GM19099 (cell line): ENCODE data around the gene CHCHD4.

Source experiments
- POLR2A ChIP-seq: IDR thresholded peaks from 3 replicates; pipeline ENCODE4 v1.6.1; 2011; ENCODE audit warnings: low read depth; ENCODE audit not compliant: insufficient read length; ENCODE audit errors: extremely low read depth

Gene CHCHD4

GRCh38 chr3:14122301-14122700 lies 2.4 kb downstream of the CHCHD4 start:
- TF ChIP-seq POLR2A: no peak

GRCh38 chr3:14121859-14122258 lies 2.8 kb downstream of the CHCHD4 start:
- no peak for TF ChIP-seq POLR2A

GRCh38 chr3:14120111-14120920 lies 4.4 kb downstream of the CHCHD4 start:
- TF ChIP-seq POLR2A: no peak

GRCh38 chr3:14119651-14120050 lies 5.0 kb downstream of the CHCHD4 start:
- TF ChIP-seq POLR2A: no peak

GRCh38 chr3:14118400-14119381 lies 6.0 kb downstream of the CHCHD4 start:
- TF ChIP-seq POLR2A: no peak

GRCh38 chr3:14117468-14118399 lies 6.9 kb downstream of the CHCHD4 start:
- no peak for TF ChIP-seq POLR2A

- no peak for TF ChIP-seq POLR2A
Observed at GRCh38 chr3:14113965-14114635, 10.6 kb downstream of the CHCHD4 start.

- no peak for TF ChIP-seq POLR2A
Observed at GRCh38 chr3:14110699-14111098, 14.0 kb downstream of the CHCHD4 start.

- TF ChIP-seq POLR2A: no peak
Observed at GRCh38 chr3:14097616-14098391, 26.9 kb downstream of the CHCHD4 start.

- TF ChIP-seq POLR2A: no peak
Observed at GRCh38 chr3:14096742-14097141, 27.9 kb downstream of the CHCHD4 start.

- TF ChIP-seq POLR2A: no peak
Observed at GRCh38 chr3:14093831-14094230, 30.8 kb downstream of the CHCHD4 start.

- TF ChIP-seq POLR2A: no peak
Observed at GRCh38 chr3:14092464-14092863, 32.2 kb downstream of the CHCHD4 start.

GRCh38 chr3:14082108-14082657 lies 42.5 kb downstream of the CHCHD4 start:
- TF ChIP-seq POLR2A: no peak
